ENCODE results near the gene ASMTL. TPM values are rescaled to one million over a fixed set of nuclear protein-coding genes. Genes with fewer than 3 reads are reported as not detected.
"Not testable (repeated sequence)": the region's sequence is repeated elsewhere in the genome, so short reads cannot be mapped to it uniquely, and the experiment has no call there.

ASMTL gene
- total and polyA plus RNA-seq, 2 experiments from 2014 or later: 53.7 to 61.2 TPM

DNA sequence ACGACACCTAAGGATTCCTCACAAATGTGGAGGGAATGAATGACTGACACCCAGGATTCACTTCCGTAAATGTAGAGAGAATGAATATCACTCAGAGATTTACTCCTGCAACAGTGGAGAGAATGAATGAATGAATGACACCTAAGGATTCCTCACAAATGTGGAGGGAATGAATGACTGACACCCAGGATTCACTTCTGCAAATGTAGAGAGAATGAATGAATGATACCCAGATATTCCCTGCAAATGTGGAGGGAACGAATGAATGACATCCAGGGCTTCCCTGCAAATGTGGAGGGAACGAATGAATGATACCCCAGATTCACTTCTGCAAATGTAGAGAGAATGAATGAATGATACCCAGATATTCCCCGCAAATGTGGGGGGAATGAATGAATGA is 36.6 kb upstream of the ASMTL start:
- not testable (repeated sequence) for ATAC-seq; H3K27ac Mint-ChIP-seq; H3K36me3 ChIP-seq (ENCODE audit: insufficient read depth); H3K4me3 ChIP-seq; DNase-seq (ENCODE audit: low spot score); H3K27ac ChIP-seq (ENCODE audit: low read depth); H3K9me2 ChIP-seq (ENCODE audit: insufficient read depth); H3K4me3 Mint-ChIP-seq; H4K20me1 ChIP-seq (replicated peaks; ENCODE audit: insufficient read depth); H3K4me2 ChIP-seq; H3K79me2 ChIP-seq (replicated peaks; ENCODE audit: insufficient read depth); H3K4me1 ChIP-seq (ENCODE audit: insufficient read depth); H2AFZ ChIP-seq; H3K27me3 ChIP-seq (ENCODE audit: insufficient read depth); H3K4me1 Mint-ChIP-seq
- Mint-ChIP-seq H3K9me3 (peaks cover 72% of the 10 kb centered on the region), H3K27me3 (ENCODE audit: insufficient read depth, low read depth, poor library complexity) (peaks cover 29% of the 10 kb centered on the region), H3K36me3 (ENCODE audit: low read depth) (peaks cover 39% of the 10 kb centered on the region)
- peaks cover 23% of the 10 kb centered on the region for H3F3A ChIP-seq (replicated peaks; ENCODE audit: low read depth)

DNA sequence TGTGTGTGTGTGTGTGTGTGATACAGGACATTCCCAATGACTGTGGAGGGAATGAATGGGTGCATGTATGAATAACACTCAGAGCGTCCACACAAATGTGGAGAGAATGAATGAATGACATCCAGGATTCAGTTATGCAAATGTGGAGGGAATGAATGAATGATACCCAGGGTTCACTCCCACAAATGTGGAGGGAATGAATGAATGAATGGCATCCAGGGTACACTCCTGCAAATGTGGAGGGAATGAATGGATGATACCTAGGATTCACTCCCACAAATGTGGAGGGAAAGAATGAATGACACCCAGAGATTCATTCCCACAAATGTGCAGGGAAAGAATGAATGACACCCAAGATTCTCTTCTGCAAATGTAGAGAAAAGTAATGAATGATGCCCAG is 36.0 kb upstream of the ASMTL start:
- H2AFZ ChIP-seq: no peak overlapping the region
- no peak overlapping the region for H3K27ac Mint-ChIP-seq
- TF ChIP-seq EZH2 (IDR thresholded peaks at IDR 0.05; ENCODE audit: low read depth, unreplicated experiment) (no peak), ZNF331 (CRISPR knock-in tag; IDR thresholded peaks at IDR 0.05; ENCODE audit: low read depth) (no peak), NANOG (IDR thresholded peaks at IDR 0.05; ENCODE audit: borderline replicate concordance) (no peak), JUNB (IDR thresholded peaks at IDR 0.05; ENCODE audit: unreplicated experiment) (no peak), CREB1 (CRISPR knock-in tag; IDR thresholded peaks at IDR 0.05; ENCODE audit: low read depth) (no peak)
- peaks cover under 1% of the 10 kb centered on the region; the same call in 1 of the 2 replicates for H3K4me1 ChIP-seq (ENCODE audit: insufficient read depth)
- H3F3A ChIP-seq (replicated peaks; ENCODE audit: low read depth): peaks cover 21% of the 10 kb centered on the region
- no peaks in the 10 kb centered on the region for H3K9me2 ChIP-seq (ENCODE audit: insufficient read depth)
- no peak overlapping the region for H3K27ac ChIP-seq (ENCODE audit: low read depth)
- H3K27me3 ChIP-seq (ENCODE audit: insufficient read depth): no peaks in the 10 kb centered on the region
- peaks cover 74% of the 10 kb centered on the region for H3K9me3 Mint-ChIP-seq
- no peak overlapping the region for H3K4me3 ChIP-seq
- H3K79me2 ChIP-seq (replicated peaks; ENCODE audit: insufficient read depth): no peaks in the 10 kb centered on the region
- peaks cover 39% of the 10 kb centered on the region for H3K36me3 Mint-ChIP-seq (ENCODE audit: low read depth)
- H4K20me1 ChIP-seq (replicated peaks; ENCODE audit: insufficient read depth): no peaks in the 10 kb centered on the region
- H3K36me3 ChIP-seq (ENCODE audit: insufficient read depth): no peaks in the 10 kb centered on the region
- 0 out of 3 replicates have a peak, but pooled peaks cover 3% of the 10 kb centered on the region for H3K4me1 Mint-ChIP-seq
- ATAC-seq (no peak), DNase-seq (ENCODE audit: low spot score) (no peak)
- H3K4me2 ChIP-seq: no peak overlapping the region
- H3K27me3 Mint-ChIP-seq (ENCODE audit: insufficient read depth, low read depth, poor library complexity): peaks cover 33% of the 10 kb centered on the region
- H3K4me3 Mint-ChIP-seq: no peak overlapping the region

DNA sequence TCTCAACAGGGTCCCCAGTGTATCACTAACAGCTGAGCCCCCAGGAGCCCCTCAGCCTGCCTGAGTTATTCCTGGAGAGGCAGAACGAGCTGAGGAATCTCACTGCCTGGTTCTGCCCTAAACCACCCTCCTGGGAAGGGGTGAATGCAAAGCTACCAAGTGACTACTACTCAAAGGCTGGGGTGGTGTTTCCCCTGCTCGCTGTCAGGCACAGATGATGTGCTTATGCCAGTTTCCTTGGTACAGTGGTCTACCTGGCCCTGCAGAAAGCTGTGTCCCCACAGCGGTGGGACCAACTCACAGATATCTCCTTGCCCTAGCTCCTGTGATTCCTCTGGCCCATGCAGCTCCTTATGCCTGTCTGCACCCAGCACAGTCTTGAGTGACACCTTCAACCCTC is 35.4 kb upstream of the ASMTL start:
- no peak overlapping the region for H3K4me2 ChIP-seq
- Mint-ChIP-seq H3K4me1 (no peaks in the 10 kb centered on the region), H3K4me3 (no peak overlapping the region), H3K27ac (no peak overlapping the region), H3K27me3 (ENCODE audit: insufficient read depth, low read depth, poor library complexity) (peaks cover 33% of the 10 kb centered on the region), H3K36me3 (ENCODE audit: low read depth) (peaks cover 39% of the 10 kb centered on the region), H3K9me3 (peaks cover 76% of the 10 kb centered on the region)
- H4K20me1 ChIP-seq (replicated peaks; ENCODE audit: insufficient read depth): no peaks in the 10 kb centered on the region
- H3F3A ChIP-seq (replicated peaks; ENCODE audit: low read depth): peaks cover 18% of the 10 kb centered on the region; the same call in 1 of the 2 replicates
- DNase-seq (ENCODE audit: low spot score) (no peak), ATAC-seq (no peak)
- H2AFZ ChIP-seq: no peak overlapping the region
- H3K4me3 ChIP-seq: no peak overlapping the region
- H3K79me2 ChIP-seq (replicated peaks; ENCODE audit: insufficient read depth): no peaks in the 10 kb centered on the region
- H3K27ac ChIP-seq (ENCODE audit: low read depth): no peak overlapping the region
- H3K9me2 ChIP-seq (ENCODE audit: insufficient read depth): no peaks in the 10 kb centered on the region
- H3K4me1 ChIP-seq (ENCODE audit: insufficient read depth): no peaks in the 10 kb centered on the region
- H3K36me3 ChIP-seq (ENCODE audit: insufficient read depth): no peaks in the 10 kb centered on the region
- H3K27me3 ChIP-seq (ENCODE audit: insufficient read depth): no peaks in the 10 kb centered on the region
- TF ChIP-seq, protein P1, sequence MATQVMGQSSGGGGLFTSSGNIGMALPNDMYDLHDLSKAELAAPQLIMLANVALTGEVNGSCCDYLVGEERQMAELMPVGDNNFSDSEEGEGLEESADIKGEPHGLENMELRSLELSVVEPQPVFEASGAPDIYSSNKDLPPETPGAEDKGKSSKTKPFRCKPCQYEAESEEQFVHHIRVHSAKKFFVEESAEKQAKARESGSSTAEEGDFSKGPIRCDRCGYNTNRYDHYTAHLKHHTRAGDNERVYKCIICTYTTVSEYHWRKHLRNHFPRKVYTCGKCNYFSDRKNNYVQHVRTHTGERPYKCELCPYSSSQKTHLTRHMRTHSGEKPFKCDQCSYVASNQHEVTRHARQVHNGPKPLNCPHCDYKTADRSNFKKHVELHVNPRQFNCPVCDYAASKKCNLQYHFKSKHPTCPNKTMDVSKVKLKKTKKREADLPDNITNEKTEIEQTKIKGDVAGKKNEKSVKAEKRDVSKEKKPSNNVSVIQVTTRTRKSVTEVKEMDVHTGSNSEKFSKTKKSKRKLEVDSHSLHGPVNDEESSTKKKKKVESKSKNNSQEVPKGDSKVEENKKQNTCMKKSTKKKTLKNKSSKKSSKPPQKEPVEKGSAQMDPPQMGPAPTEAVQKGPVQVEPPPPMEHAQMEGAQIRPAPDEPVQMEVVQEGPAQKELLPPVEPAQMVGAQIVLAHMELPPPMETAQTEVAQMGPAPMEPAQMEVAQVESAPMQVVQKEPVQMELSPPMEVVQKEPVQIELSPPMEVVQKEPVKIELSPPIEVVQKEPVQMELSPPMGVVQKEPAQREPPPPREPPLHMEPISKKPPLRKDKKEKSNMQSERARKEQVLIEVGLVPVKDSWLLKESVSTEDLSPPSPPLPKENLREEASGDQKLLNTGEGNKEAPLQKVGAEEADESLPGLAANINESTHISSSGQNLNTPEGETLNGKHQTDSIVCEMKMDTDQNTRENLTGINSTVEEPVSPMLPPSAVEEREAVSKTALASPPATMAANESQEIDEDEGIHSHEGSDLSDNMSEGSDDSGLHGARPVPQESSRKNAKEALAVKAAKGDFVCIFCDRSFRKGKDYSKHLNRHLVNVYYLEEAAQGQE (IDR thresholded peaks at IDR 0.05; ENCODE audit: unreplicated experiment): no peak
- no peak for TF ChIP-seq EZH2 (IDR thresholded peaks at IDR 0.05; ENCODE audit: low read depth, unreplicated experiment)
- no peak for TF ChIP-seq POLR2AphosphoS5 (IDR thresholded peaks at IDR 0.05; ENCODE audit: low read depth)
- no peak for TF ChIP-seq STAT1 (IDR thresholded peaks at IDR 0.05; ENCODE audit: unreplicated experiment)

All from GM23338 (cell line).